ENCODE data around the gene FLNB. TPM values are rescaled to one million over a fixed set of nuclear protein-coding genes. Genes with fewer than 3 reads are reported as not detected.
"Not testable (repeated sequence)": the region's sequence is repeated elsewhere in the genome, so short reads cannot be mapped to it uniquely, and the experiment has no call there.

Gene FLNB
- total RNA-seq, 1 donor from 2014 or later, result 75.4 TPM

- DNase-seq, result no peak
- H3K4me3 Mint-ChIP-seq (ENCODE audit: unreplicated experiment), result no peak overlapping the region
- no peaks in the 10 kb centered on the region for H3K4me1 Mint-ChIP-seq (ENCODE audit: low read depth, unreplicated experiment)
- TF ChIP-seq CTCF (IDR thresholded peaks at IDR 0.05; ENCODE audit: partially characterized antibody, unreplicated experiment), result no peak
- H3K36me3 Mint-ChIP-seq (ENCODE audit: unreplicated experiment), result no peaks in the 10 kb centered on the region
- H3K27ac Mint-ChIP-seq (ENCODE audit: unreplicated experiment), result no peak overlapping the region
- H3K9me3 Mint-ChIP-seq (ENCODE audit: unreplicated experiment), result peaks cover 6% of the 10 kb centered on the region
- H3K27me3 Mint-ChIP-seq (ENCODE audit: unreplicated experiment), result no peaks in the 10 kb centered on the region
These were observed 22.3 kb upstream of the FLNB start for GRCh38 chr3:57985984-57986246.

GRCh38 chr3:57986261-57986660, 22.0 kb upstream of the FLNB start:
- peaks cover 4% of the 10 kb centered on the region for H3K9me3 Mint-ChIP-seq (ENCODE audit: unreplicated experiment)
- no peaks in the 10 kb centered on the region for H3K27me3 Mint-ChIP-seq (ENCODE audit: unreplicated experiment)
- no peak overlapping the region for H3K4me3 Mint-ChIP-seq (ENCODE audit: unreplicated experiment)
- TF ChIP-seq CTCF (IDR thresholded peaks at IDR 0.05; ENCODE audit: partially characterized antibody, unreplicated experiment), result no peak
- no peak overlapping the region for H3K27ac Mint-ChIP-seq (ENCODE audit: unreplicated experiment)
- no peaks in the 10 kb centered on the region for H3K4me1 Mint-ChIP-seq (ENCODE audit: low read depth, unreplicated experiment)
- DNase-seq, result no peak
- H3K36me3 Mint-ChIP-seq (ENCODE audit: unreplicated experiment), result no peaks in the 10 kb centered on the region

DNA sequence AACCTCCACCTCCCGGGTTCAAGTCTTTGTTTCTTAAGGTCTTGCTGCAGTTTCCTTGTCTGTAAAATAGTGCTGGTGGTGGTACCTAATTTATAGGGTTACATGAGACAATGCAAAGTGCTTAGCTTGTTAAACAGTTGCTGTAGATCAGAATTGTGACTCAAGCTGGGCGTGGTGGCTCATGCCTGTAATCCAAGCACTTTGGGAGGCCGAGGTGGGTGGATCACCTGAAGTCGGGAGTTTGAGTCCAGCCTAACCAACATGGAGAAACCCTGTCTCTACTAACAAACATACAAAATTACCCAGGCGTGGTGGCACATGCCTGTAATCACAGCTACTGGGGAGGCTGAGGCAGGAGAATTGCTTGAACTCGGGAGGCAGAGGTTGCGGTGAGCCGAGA, 19.0 kb upstream of the FLNB start:
- not testable (repeated sequence) for H3K4me1 Mint-ChIP-seq (ENCODE audit: low read depth, unreplicated experiment)

GRCh38 chr3:57989646-57990045, 18.6 kb upstream of the FLNB start:
- Mint-ChIP-seq H3K9me3 (ENCODE audit: unreplicated experiment) (peaks cover 2% of the 10 kb centered on the region), H3K27me3 (ENCODE audit: unreplicated experiment) (no peaks in the 10 kb centered on the region), H3K36me3 (ENCODE audit: unreplicated experiment) (no peaks in the 10 kb centered on the region), H3K27ac (ENCODE audit: unreplicated experiment) (no peak overlapping the region), H3K4me1 (ENCODE audit: low read depth, unreplicated experiment) (no peaks in the 10 kb centered on the region), H3K4me3 (ENCODE audit: unreplicated experiment) (no peak overlapping the region)
- no peak for DNase-seq
- TF ChIP-seq CTCF (IDR thresholded peaks at IDR 0.05; ENCODE audit: partially characterized antibody, unreplicated experiment), result no peak

More for the DNA sequence above, 19.0 kb upstream of the FLNB start:
- H3K27ac Mint-ChIP-seq (ENCODE audit: unreplicated experiment); DNase-seq; H3K36me3 Mint-ChIP-seq (ENCODE audit: unreplicated experiment); H3K4me3 Mint-ChIP-seq (ENCODE audit: unreplicated experiment); H3K9me3 Mint-ChIP-seq (ENCODE audit: unreplicated experiment); H3K27me3 Mint-ChIP-seq (ENCODE audit: unreplicated experiment): not testable (repeated sequence)

GRCh38 chr3:57992452-57993213, 15.6 kb upstream of the FLNB start:
- no peaks in the 10 kb centered on the region for H3K27me3 Mint-ChIP-seq (ENCODE audit: unreplicated experiment)
- H3K4me1 Mint-ChIP-seq (ENCODE audit: low read depth, unreplicated experiment), result no peaks in the 10 kb centered on the region
- DNase-seq, result no peak
- no peak overlapping the region for H3K27ac Mint-ChIP-seq (ENCODE audit: unreplicated experiment)
- no peak for TF ChIP-seq CTCF (IDR thresholded peaks at IDR 0.05; ENCODE audit: partially characterized antibody, unreplicated experiment)
- H3K36me3 Mint-ChIP-seq (ENCODE audit: unreplicated experiment), result no peaks in the 10 kb centered on the region
- H3K4me3 Mint-ChIP-seq (ENCODE audit: unreplicated experiment), result no peak overlapping the region
- H3K9me3 Mint-ChIP-seq (ENCODE audit: unreplicated experiment), result no peaks in the 10 kb centered on the region
